ENCODE measurements around the gene GAN. TPM values are rescaled to one million over a fixed set of nuclear protein-coding genes. Genes with fewer than 3 reads are reported as not detected.

Gene GAN
- total and polyA plus RNA-seq, 8 donors: 3.2 to 8.1 (median 3.8) TPM

DNA sequence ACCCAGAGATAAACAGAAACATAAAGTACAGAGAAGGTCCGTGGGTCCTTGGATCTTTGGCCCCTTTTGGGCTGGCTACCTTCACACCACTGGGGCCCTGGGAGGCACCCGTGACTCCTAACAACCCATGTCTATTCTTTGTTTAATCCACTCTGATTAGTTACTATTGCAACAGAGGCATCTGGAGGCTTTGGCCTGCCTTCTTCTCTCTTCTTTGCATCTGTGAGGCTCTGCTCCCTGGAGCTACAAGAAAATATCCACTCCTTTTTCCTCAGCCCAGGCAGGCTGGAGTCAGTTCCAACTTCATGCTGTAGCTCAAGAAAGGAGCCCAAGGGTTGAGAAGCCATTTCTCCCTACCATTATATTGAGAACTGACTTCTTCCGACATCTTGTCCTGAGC lies 120.3 kb downstream of the GAN start:
- Histone ChIP-seq H3K4me3 (no peak overlapping the region), H3K36me3 (no peaks in the 10 kb centered on the region), H3K27me3 (peaks cover 0 to 8% of the 10 kb centered on the region in 2 donors), H3K27ac (no peak overlapping the region), H3K4me1 (peaks cover 0 to 31% of the 10 kb centered on the region in 2 donors), H3K9me3 (no peaks in the 10 kb centered on the region)
- no peak for TF ChIP-seq CTCF (IDR thresholded peaks at IDR 0.05)
- intact Hi-C loops (cut with DNase I): no loop called here
- DNase-seq (no peak), ATAC-seq (no peak)

GRCh38 chr16:81435567-81435966 lies 120.8 kb downstream of the GAN start:
- TF ChIP-seq CTCF (IDR thresholded peaks at IDR 0.05): no peak
- H3K27ac ChIP-seq: no peak overlapping the region
- DNase-seq: no peak
- H3K4me1 ChIP-seq: peaks cover 0 to 31% of the 10 kb centered on the region in 2 donors
- intact Hi-C loops (cut with DNase I): no loop called here
- peaks cover 0 to 8% of the 10 kb centered on the region in 2 donors for H3K27me3 ChIP-seq
- H3K4me3 ChIP-seq: no peak overlapping the region
- ATAC-seq: no peak
- H3K36me3 ChIP-seq: no peaks in the 10 kb centered on the region
- no peaks in the 10 kb centered on the region for H3K9me3 ChIP-seq

DNA sequence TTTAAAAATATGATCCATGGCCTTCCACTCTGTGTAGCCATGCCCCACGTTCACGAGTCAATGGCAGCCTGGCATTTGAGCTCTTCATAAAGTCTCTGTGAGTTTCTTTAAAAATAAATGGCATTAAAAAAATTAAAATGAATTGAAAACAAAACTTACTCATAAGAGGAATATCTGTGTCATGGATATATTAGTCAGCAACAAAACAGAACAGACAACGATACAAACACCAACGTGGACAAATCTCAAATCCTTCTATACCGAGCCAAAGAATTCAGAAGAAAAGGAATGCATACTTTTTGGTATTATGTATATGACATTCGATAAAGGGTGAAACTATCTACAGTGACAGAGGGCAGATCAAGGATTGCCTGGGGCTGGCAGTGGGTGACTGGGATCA lies 121.6 kb downstream of the GAN start:
- no peak overlapping the region for H3K4me3 ChIP-seq
- DNase-seq (no peak), ATAC-seq (no peak)

GRCh38 chr16:81437865-81438264 lies 123.1 kb downstream of the GAN start:
- TF ChIP-seq CTCF (IDR thresholded peaks at IDR 0.05): no peak
- DNase-seq (no peak), ATAC-seq (peak; percentile 53)
- no peaks in the 10 kb centered on the region for H3K36me3 ChIP-seq
- peaks cover 0 to 8% of the 10 kb centered on the region in 2 donors for H3K27me3 ChIP-seq
- peaks cover 0 to 12% of the 10 kb centered on the region in 2 donors for H3K4me1 ChIP-seq
- no peak overlapping the region for H3K27ac ChIP-seq
- intact Hi-C loops (cut with DNase I): no loop called here
- H3K4me3 ChIP-seq: no peak overlapping the region
- H3K9me3 ChIP-seq: no peaks in the 10 kb centered on the region

More for the DNA sequence above, 121.6 kb downstream of the GAN start:
- Histone ChIP-seq H3K4me1 (peaks cover 0 to 26% of the 10 kb centered on the region in 2 donors), H3K27ac (no peak overlapping the region), H3K27me3 (peaks cover 0 to 8% of the 10 kb centered on the region in 2 donors), H3K36me3 (no peaks in the 10 kb centered on the region), H3K9me3 (no peaks in the 10 kb centered on the region)
- intact Hi-C loops (cut with DNase I): no loop called here
- no peak for TF ChIP-seq CTCF (IDR thresholded peaks at IDR 0.05)

Other genes with a start within 250 kb of the GAN start
- gene C16orf46, start 237.7 kb upstream of the GAN start, total RNA-seq: under 1 TPM; 0.63 to 0.67 TPM
- 1 to 10 TPM; 1.3 to 2.5 (median 1.8) TPM for gene C16orf46, start 237.7 kb upstream of the GAN start, polyA plus RNA-seq (ENCODE audit: insufficient read length in 6 of 6)
- gene GCSH, start 218.6 kb upstream of the GAN start, total RNA-seq: 10 to 100 TPM; 22.2 to 33.9 TPM
- gene GCSH, start 218.6 kb upstream of the GAN start, polyA plus RNA-seq (ENCODE audit: insufficient read length in 6 of 6): 10 to 100 TPM; 63.3 to 68.9 (median 65.7) TPM
- gene BCO1, start 76.3 kb upstream of the GAN start, total RNA-seq: under 1 TPM in 1 of 2 donors, not detected in 1; 0.50 TPM
- gene BCO1, start 76.3 kb upstream of the GAN start, polyA plus RNA-seq (ENCODE audit: insufficient read length in 6 of 6): under 1 TPM; 0.38 to 0.81 (median 0.58) TPM
- 10 to 100 TPM; 50.8 to 55.8 TPM for gene CMIP, start 129.8 kb downstream of the GAN start, total RNA-seq
- gene CMIP, start 129.8 kb downstream of the GAN start, polyA plus RNA-seq (ENCODE audit: insufficient read length in 6 of 6): 10 to 100 TPM; 35.3 to 43.8 (median 39.5) TPM